H1 (cell line): ENCODE data around the gene SLC39A10. TPM values are rescaled to one million over a fixed set of nuclear protein-coding genes. Genes with fewer than 3 reads are reported as not detected.

ENCODE experiments used
- CTCF ChIA-PET: fragments of 300-600 bp; sonication (Branson Sonifier 250); formaldehyde crosslinking; loops from one replicate; lab custom pipeline; 2021; ENCODE audit not compliant: partially characterized antibody; lab: Charles Lee
- POLR2A ChIA-PET: fragments of 300-600 bp; sonication (Branson Sonifier 250); formaldehyde crosslinking; loops from one replicate; lab custom pipeline; 2021; ENCODE audit warnings: inconsistent platforms; ENCODE audit not compliant: partially characterized antibody; lab: Charles Lee
- DNase-seq, 2 experiments: peaks; one replicate each; pipeline versions ENCODE4 v3.0.0 to v3.0.0-alpha.2; 2010 to 2022; ENCODE audit warnings: low spot score in 2 of 2, low read depth in 1 of 2, mixed read lengths in 1 of 2
- FAIRE-seq: peaks from 2 replicates; lab custom pipeline; 2011; peaks lifted over from hg19 to GRCh38; lab: Jason Lieb, UNC
- H2AFZ ChIP-seq: 2 replicates; pipeline ENCODE4 v1.8.1; 2012; ENCODE audit warnings: low read length, inconsistent platforms
- H2AK5ac ChIP-seq: 2 replicates; pipeline ENCODE4 v1.6.1; 2013; ENCODE audit warnings: low read depth, low read length
- H2BK120ac ChIP-seq: replicated peaks from 2 replicates; pipeline ENCODE3; 2013; ENCODE audit warnings: low read depth, low read length, inconsistent platforms
- H2BK12ac ChIP-seq: 2 replicates; pipeline ENCODE4 v1.6.1; 2013; ENCODE audit warnings: low read depth, low read length
- H2BK15ac ChIP-seq: 2 replicates; pipeline ENCODE4 v1.6.1; 2013; ENCODE audit warnings: low read length
- H2BK20ac ChIP-seq: 2 replicates; pipeline ENCODE4 v1.6.1; 2013; ENCODE audit warnings: low read length
- H2BK5ac ChIP-seq: 2 replicates; pipeline ENCODE4 v1.6.1; 2013; ENCODE audit warnings: low read depth, low read length
- H3K14ac ChIP-seq: 2 replicates; pipeline ENCODE4 v1.6.1; 2013; ENCODE audit warnings: inconsistent platforms; ENCODE audit not compliant: insufficient read length
- H3K18ac ChIP-seq: 2 replicates; pipeline ENCODE4 v1.6.1; 2013; ENCODE audit warnings: low read length; ENCODE audit errors: extremely low read depth
- H3K23ac ChIP-seq: 2 replicates; pipeline ENCODE4 v1.6.1; 2013; ENCODE audit warnings: inconsistent platforms; ENCODE audit not compliant: insufficient read length
- H3K23me2 ChIP-seq: 2 replicates; pipeline ENCODE4 v1.6.1; 2013; ENCODE audit warnings: low read depth, low read length
- H3K27ac ChIP-seq: 2 replicates; pipeline ENCODE4 v1.6.1; 2011; ENCODE audit warnings: low read depth, low read length, inconsistent platforms
- H3K27me3 ChIP-seq, 4 experiments: replicated peaks in 1 of 4; 1 replicate in 1 of 4; 2 replicates in 3 of 4; pipeline versions ENCODE4 v1.6.1 to v1.8.1; 2011 to 2013; ENCODE audit warnings: low read length in 3 of 4, mild to moderate bottlenecking in 3 of 4, inconsistent platforms in 2 of 4, mixed read lengths in 2 of 4, moderate library complexity in 1 of 4; ENCODE audit not compliant: control insufficient read depth in 3 of 4, insufficient read depth in 3 of 4; ENCODE audit errors: extremely low read depth in 1 of 4
- H3K36me3 ChIP-seq, 4 experiments: 2 replicates each; pipeline versions ENCODE4 v1.6.1 to v1.8.1; 2011 to 2013; ENCODE audit warnings: mild to moderate bottlenecking in 4 of 4, low read length in 3 of 4, moderate library complexity in 2 of 4, control low read depth in 1 of 4, inconsistent platforms in 1 of 4; ENCODE audit not compliant: insufficient read depth in 4 of 4, control insufficient read depth in 2 of 4
- H3K4ac ChIP-seq: replicated peaks from 2 replicates; pipeline ENCODE3; 2013; ENCODE audit warnings: low read length, low read depth, mixed read lengths, inconsistent platforms; ENCODE audit not compliant: insufficient read length
- H3K4me1 ChIP-seq, 4 experiments: replicated peaks in 1 of 4; 1 replicate in 1 of 4; 2 replicates in 3 of 4; pipeline versions ENCODE4 v1.6.1 to v1.8.1; 2011 to 2013; ENCODE audit warnings: low read length in 3 of 4, inconsistent platforms in 2 of 4, mixed read lengths in 1 of 4; ENCODE audit not compliant: insufficient read depth in 4 of 4, control insufficient read depth in 3 of 4
- H3K4me2 ChIP-seq, 2 experiments: 2 replicates each; pipeline versions ENCODE4 v1.6.1 to v1.8.1; 2011 to 2013; ENCODE audit warnings: low read depth in 2 of 2, low read length in 2 of 2, control low read depth in 1 of 2, inconsistent platforms in 1 of 2, mild to moderate bottlenecking in 1 of 2; ENCODE audit not compliant: insufficient read depth in 1 of 2
- H3K4me3 ChIP-seq, 4 experiments: fragments of 200-600, 300-600 bp in 1 of 4; sonication (generic), shearing (Covaris generic), sonication (Bioruptor Twin) in 1 of 4; 2 replicates each; pipeline versions ENCODE4 v1.5.1 to v1.8.1; 2011 to 2016; ENCODE audit warnings: low read length in 4 of 4, low read depth in 3 of 4, control low read depth in 2 of 4, inconsistent platforms in 2 of 4, mild to moderate bottlenecking in 2 of 4, mixed read lengths in 1 of 4, moderate library complexity in 1 of 4; ENCODE audit not compliant: insufficient read depth in 2 of 4; ENCODE audit errors: extremely low read depth in 1 of 4
- H3K56ac ChIP-seq: replicated peaks from 2 replicates; pipeline ENCODE3; 2013; ENCODE audit warnings: low read depth, mild to moderate bottlenecking, mixed read lengths, low read length, inconsistent platforms; ENCODE audit not compliant: insufficient read length
- H3K79me1 ChIP-seq: 2 replicates; pipeline ENCODE4 v1.6.1; 2013; ENCODE audit warnings: low read depth, low read length, control low read depth
- H3K79me2 ChIP-seq, 2 experiments: 2 replicates each; pipeline versions ENCODE4 v1.6.1 to v1.8.1; 2012 to 2013; ENCODE audit warnings: low read length in 2 of 2, mild to moderate bottlenecking in 2 of 2, inconsistent platforms in 1 of 2; ENCODE audit not compliant: insufficient read depth in 2 of 2, control insufficient read depth in 1 of 2
- H3K9ac ChIP-seq, 4 experiments: replicated peaks in 1 of 4; 1 replicate in 1 of 4; 2 replicates in 3 of 4; pipeline versions ENCODE4 v1.6.1 to v1.8.1; 2011 to 2013; ENCODE audit warnings: low read depth in 3 of 4, low read length in 3 of 4, control low read depth in 2 of 4, mild to moderate bottlenecking in 2 of 4, moderate library complexity in 2 of 4, inconsistent platforms in 1 of 4; ENCODE audit errors: extremely low read depth in 1 of 4
- H3K9me3 ChIP-seq, 2 experiments: 2 replicates each; pipeline versions ENCODE4 v1.6.1 to v1.8.1; 2012 to 2013; ENCODE audit warnings: mild to moderate bottlenecking in 2 of 2, moderate library complexity in 2 of 2, control low read depth in 1 of 2, inconsistent platforms in 1 of 2, low read depth in 1 of 2, low read length in 1 of 2, mixed read lengths in 1 of 2; ENCODE audit not compliant: insufficient read depth in 2 of 2
- H4K20me1 ChIP-seq, 2 experiments: replicated peaks in 1 of 2; 2 replicates each; pipeline versions ENCODE3 to v1.8.1; 2011 to 2013; ENCODE audit warnings: inconsistent platforms in 2 of 2, low read length in 2 of 2, mild to moderate bottlenecking in 1 of 2; ENCODE audit not compliant: insufficient read depth in 2 of 2, control insufficient read depth in 1 of 2
- H4K5ac ChIP-seq: 2 replicates; pipeline ENCODE4 v1.6.1; 2013; ENCODE audit warnings: low read length, low read depth, mixed read lengths, inconsistent platforms; ENCODE audit not compliant: insufficient read length
- H4K8ac ChIP-seq: 2 replicates; pipeline ENCODE4 v1.8.0; 2013; ENCODE audit warnings: mild to moderate bottlenecking, moderate library complexity, low read length, inconsistent platforms; ENCODE audit not compliant: insufficient read depth; ENCODE audit errors: extremely low read depth
- H4K91ac ChIP-seq: replicated peaks from 2 replicates; pipeline ENCODE3; 2013; ENCODE audit warnings: low read length, mixed read lengths, inconsistent platforms; ENCODE audit not compliant: insufficient read length
- ASH2L ChIP-seq: fragments of 200-600, 300-600 bp; sonication (generic); IDR thresholded peaks from one replicate; pipeline ENCODE4 v1.7.1; 2017; ENCODE audit warnings: low read length
- ATF2 ChIP-seq: IDR thresholded peaks from 2 replicates; pipeline ENCODE4 v1.6.1; 2012; ENCODE audit warnings: low read length, inconsistent platforms
- BCL11A ChIP-seq, 2 experiments: IDR thresholded peaks; one replicate each; pipeline ENCODE4 v1.6.1; 2011; ENCODE audit warnings: low read depth in 2 of 2, low read length in 2 of 2, mild to moderate bottlenecking in 2 of 2
- BRCA1 ChIP-seq: IDR thresholded peaks from 2 replicates; pipeline ENCODE4 v1.6.1; 2012; ENCODE audit warnings: low read depth, low read length, improper control_type of control experiment
- KDM4A ChIP-seq: IDR thresholded peaks from one replicate; pipeline ENCODE4 v1.7.1; 2012; ENCODE audit warnings: low read depth, mild to moderate bottlenecking, moderate library complexity, low read length, inconsistent platforms; ENCODE audit not compliant: severe bottlenecking
- KDM5A ChIP-seq: fragments of 200-600 bp; IDR thresholded peaks from 2 replicates; pipeline ENCODE4 v1.7.1; 2012; ENCODE audit warnings: mild to moderate bottlenecking, low read length, inconsistent platforms, mixed read lengths
- PHF8 ChIP-seq: fragments of 200-600 bp; sonication (generic); conservative IDR thresholded peaks from 2 replicates; pipeline ENCODE4 v1.7.1; 2012; ENCODE audit warnings: low read depth, mild to moderate bottlenecking, inconsistent platforms, low read length, moderate library complexity
- SRF ChIP-seq: IDR thresholded peaks from 2 replicates; pipeline ENCODE4 v1.6.1; 2011; ENCODE audit warnings: mild to moderate bottlenecking, low read depth, low read length, moderate library complexity
- TBP ChIP-seq: IDR thresholded peaks from 2 replicates; pipeline ENCODE4 v1.6.1; 2011; ENCODE audit warnings: low read depth, low read length, improper control_type of control experiment
- TEAD4 ChIP-seq: IDR thresholded peaks from 2 replicates; pipeline ENCODE4 v1.6.1; 2012; ENCODE audit warnings: low read depth, low read length, inconsistent platforms, mixed read lengths
- ZNF274 ChIP-seq: IDR thresholded peaks from 2 replicates; pipeline ENCODE4 v1.7.0; 2012; ENCODE audit warnings: low read length, borderline replicate concordance; ENCODE audit errors: extremely low read depth
- polyA plus RNA-seq, 7 experiments: library from polyadenylated mRNA; depleted of rRNA in 3 of 7; stranded (reverse) in 5 of 7; unstranded in 2 of 7; fragments of >200 nt in 5 of 7; fragments of 200-250 nt in 2 of 7; gene quantifications; 1 replicate in 5 of 7; 2 replicates in 1 of 7; 4 replicates in 1 of 7; pipeline versions ENCODE4 v1.2.1 to v1.2.3, GENCODE V29; 2011 to 2013; ENCODE audit warnings: missing spikeins in 2 of 7, mixed read lengths in 2 of 7
- total RNA-seq: library from RNA; stranded (reverse); fragmentation: NEBNext Ultra II Directional; extraction: Animal tissue kit (Norgen Biotek cat#: 25700); gene quantifications from 2 replicates; pipeline ENCODE4 v1.2.1, GENCODE V29; 2021

The SLC39A10 gene
- total and polyA plus RNA-seq, 2 of the 8 experiments (the other 6 are each of a cell fraction or from before 2014, with no cell fraction given): 68.1 to 234 TPM

- Histone ChIP-seq H2BK15ac (no peak overlapping the region), H3K27me3 (no peaks in the 10 kb centered on the region), H2AFZ (no peak overlapping the region), H3K9me3 (no peaks in the 10 kb centered on the region), H2BK12ac (no peak overlapping the region), H3K79me2 (no peaks in the 10 kb centered on the region), H4K5ac (no peak overlapping the region), H3K23me2 (no peaks in the 10 kb centered on the region), H3K36me3 (peaks cover 2 to 46% (median 20%) of the 10 kb centered on the region in 4 experiments; a peak in 7 of 8 replicates), H2BK20ac (no peak overlapping the region), H3K4ac (no peak overlapping the region), H3K4me2 (no peak overlapping the region), H4K91ac (no peak overlapping the region), H3K27ac (no peak overlapping the region), H2AK5ac (no peak overlapping the region), H3K18ac (no peak overlapping the region), H4K20me1 (no peaks in the 10 kb centered on the region), H3K56ac (no peak overlapping the region), H3K4me1 (no peaks in the 10 kb centered on the region), H2BK120ac (no peak overlapping the region), H3K4me3 (no peak overlapping the region), H3K79me1 (no peaks in the 10 kb centered on the region), H3K14ac (no peak overlapping the region), H3K9ac (no peak overlapping the region), H3K23ac (no peak overlapping the region), H2BK5ac (no peak overlapping the region), H4K8ac (no peak overlapping the region)
- POLR2A ChIA-PET: no interaction called here
- no peak for FAIRE-seq
- TF ChIP-seq ZNF274 (no peak), PHF8 (no peak), BRCA1 (no peak), TBP (no peak), ASH2L (no peak), KDM5A (no peak), SRF (no peak), TEAD4 (no peak), BCL11A (IDR thresholded peaks at IDR 0.05; ENCODE audit: low read depth in 2 of 2, low read length in 2 of 2) (no peak), KDM4A (no peak), ATF2 (no peak)
- CTCF ChIA-PET: no interaction called here
- DNase-seq: no peak
Measured at GRCh38 chr2:195733831-195734230, 76.8 kb downstream of the SLC39A10 start.
